HepG2 (cell line): Measurements from ENCODE around the gene ATP1A1. TPM values are rescaled to one million over a fixed set of nuclear protein-coding genes. Genes with fewer than 3 reads are reported as not detected.

Source experiments
- ATAC-seq: fragments of 200-7000 bp; cut with Tn5 transposase; 3 replicates; pipeline ENCODE4 v1.9.1; 2020; ENCODE audit warnings: mild to moderate bottlenecking, moderate library complexity
- BruUV-seq: library from RNA; stranded (reverse); fragments of 400-500 nt; replicated peaks from 2 replicates; lab custom pipeline; 2021; lab: Mats Ljungman, UMichigan
- CTCF ChIA-PET: fragments of 300-600 bp; formaldehyde crosslinking; extraction: SDS; loops from one replicate; lab custom pipeline; 2021; ENCODE audit warnings: low total read pairs, inconsistent platforms, low intra/inter-chr PET ratio; lab: Yijun Ruan, JAX
- POLR2A ChIA-PET: fragments of 350-600 bp; sonication (Branson Sonifier 250); formaldehyde crosslinking; loops from one replicate; lab custom pipeline; 2020; ENCODE audit warnings: antibody characterized with exemption, inconsistent platforms; lab: Yijun Ruan, JAX
- DNase-seq: peaks from one replicate; pipeline ENCODE4 v3.0.0-alpha.2; 2015; ENCODE audit warnings: low spot score
- FAIRE-seq: peaks from 3 replicates; lab custom pipeline; 2011; peaks lifted over from hg19 to GRCh38; lab: Jason Lieb, UNC
- H2AFZ ChIP-seq: one replicate; pipeline ENCODE4 v1.6.1; 2011; ENCODE audit warnings: low read length, inconsistent platforms
- H3K27ac ChIP-seq: fragments of 300-600 bp; 3 replicates; pipeline ENCODE4 v1.8.0; 2011; ENCODE audit warnings: mixed run types, mild to moderate bottlenecking, mixed read lengths, low read length, inconsistent platforms; ENCODE audit not compliant: insufficient read depth; ENCODE audit errors: extremely low read length
- H3K27me3 ChIP-seq, 2 experiments: fragments of 200-600 bp in 1 of 2; 2 replicates in 1 of 2; 3 replicates in 1 of 2; pipeline versions ENCODE4 v1.6.0 to v1.8.0; 2011; ENCODE audit warnings: low read length in 2 of 2, mild to moderate bottlenecking in 2 of 2, moderate library complexity in 2 of 2, inconsistent platforms in 1 of 2; ENCODE audit not compliant: insufficient read depth in 2 of 2, control insufficient read depth in 1 of 2
- H3K36me3 ChIP-seq, 2 experiments: fragments of 200-600 bp in 1 of 2; replicated peaks in 1 of 2; 2 replicates in 1 of 2; 3 replicates in 1 of 2; pipeline versions ENCODE4 v1.5.1 to v1.8.0; 2011; ENCODE audit warnings: low read length in 2 of 2, inconsistent platforms in 1 of 2; ENCODE audit not compliant: insufficient read depth in 2 of 2, control insufficient read depth in 1 of 2
- H3K4me1 ChIP-seq: 2 replicates; pipeline ENCODE4 v1.5.1; 2012; ENCODE audit warnings: low read length, inconsistent platforms; ENCODE audit not compliant: insufficient read depth
- H3K4me2 ChIP-seq: 2 replicates; pipeline ENCODE4 v1.6.0; 2011; ENCODE audit warnings: low read depth, low read length, inconsistent platforms
- H3K4me3 ChIP-seq, 3 experiments: fragments of 200-600 bp in 1 of 3; sonication (generic), shearing (Covaris generic) in 1 of 3; replicated peaks in 1 of 3; 2 replicates each; pipeline ENCODE4 v1.5.1; 2011 to 2016; ENCODE audit warnings: low read length in 3 of 3, inconsistent platforms in 2 of 3, low read depth in 2 of 3, mild to moderate bottlenecking in 2 of 3, control low read depth in 1 of 3, mixed read lengths in 1 of 3; ENCODE audit not compliant: insufficient read depth in 1 of 3
- H3K79me2 ChIP-seq: one replicate; pipeline ENCODE4 v1.6.1; 2011; ENCODE audit warnings: low read length, inconsistent platforms; ENCODE audit not compliant: insufficient read depth
- H3K9ac ChIP-seq: 2 replicates; pipeline ENCODE4 v1.6.0; 2011; ENCODE audit warnings: mild to moderate bottlenecking, low read depth, low read length, inconsistent platforms; ENCODE audit not compliant: insufficient read depth
- H3K9me3 ChIP-seq: 2 replicates; pipeline ENCODE4 v1.5.1; 2012; ENCODE audit warnings: mild to moderate bottlenecking, low read length
- H4K20me1 ChIP-seq: 2 replicates; pipeline ENCODE4 v1.6.0; 2011; ENCODE audit warnings: inconsistent platforms, mild to moderate bottlenecking, low read length, moderate library complexity; ENCODE audit not compliant: insufficient read depth
- ARNT2 ChIP-seq: sonication (generic); formaldehyde crosslinking; IDR thresholded peaks from 2 replicates; pipeline ENCODE4 v1.8.0; 2022; ENCODE audit warnings: mild to moderate bottlenecking, low read depth, missing genetic modification reagents, moderate library complexity
- MLXIP ChIP-seq: sonication (generic); formaldehyde crosslinking; IDR thresholded peaks from 2 replicates; pipeline ENCODE4 v1.9.0; 2021; ENCODE audit warnings: missing genetic modification reagents, borderline replicate concordance
- NCOA1 ChIP-seq: sonication (generic); formaldehyde crosslinking; IDR thresholded peaks from 2 replicates; pipeline ENCODE4 v1.9.0; 2021; ENCODE audit warnings: missing genetic modification reagents
- SOX5 ChIP-seq: IDR thresholded peaks from 2 replicates; pipeline ENCODE4 v1.6.1; 2016; ENCODE audit warnings: borderline replicate concordance
- SP140L ChIP-seq: sonication (generic); formaldehyde crosslinking; IDR thresholded peaks from 2 replicates; pipeline ENCODE4 v1.4.0; 2020; ENCODE audit warnings: missing genetic modification reagents, borderline replicate concordance
- ZNF232 ChIP-seq: sonication (generic); formaldehyde crosslinking; IDR thresholded peaks from 2 replicates; pipeline ENCODE4 v1.4.0; 2020; ENCODE audit warnings: missing genetic modification reagents, borderline replicate concordance
- ZNF337 ChIP-seq: sonication (generic); formaldehyde crosslinking; IDR thresholded peaks from 2 replicates; pipeline ENCODE4 v1.5.1; 2020; ENCODE audit warnings: missing genetic modification reagents, low read depth, mild to moderate bottlenecking, borderline replicate concordance
- ZNF563 ChIP-seq: sonication (generic); formaldehyde crosslinking; IDR thresholded peaks from 2 replicates; pipeline ENCODE4 v1.8.0; 2022; ENCODE audit warnings: mild to moderate bottlenecking, moderate library complexity, missing genetic modification reagents
- ZNF569 ChIP-seq: sonication (generic); formaldehyde crosslinking; IDR thresholded peaks from 2 replicates; pipeline ENCODE4 v1.5.0; 2020; ENCODE audit warnings: mild to moderate bottlenecking, missing genetic modification reagents, moderate library complexity, borderline replicate concordance
- ZNF776 ChIP-seq: sonication (generic); formaldehyde crosslinking; IDR thresholded peaks from 2 replicates; pipeline ENCODE4 v1.4.0; 2020; ENCODE audit warnings: mild to moderate bottlenecking, missing genetic modification reagents
- WGBS: methylation state at CpG from one replicate; pipeline ENCODE4 v1.1.6; 2017; ENCODE audit warnings: low lambda C conversion rate; 5-methylcytosine and 5-hydroxymethylcytosine counted together
- in situ Hi-C: cut with HindIII; loops from 2 replicates; pipeline ENCODE4 v1.10.0; 2017; ENCODE audit warnings: low pct_unique_long_range_greater_than_20kb; ENCODE audit not compliant: extremely low pct_ligation_motif_present
- intact Hi-C: fragments of 100-400 bp; cut with micrococcal nuclease; formaldehyde crosslinking; loops from one replicate; pipeline ENCODE4 v1.10.0; 2022; ENCODE audit not compliant: unreplicated experiment
- polyA plus RNA-seq, 8 experiments: library from polyadenylated mRNA; depleted of rRNA in 3 of 8; stranded (reverse) in 7 of 8; unstranded in 1 of 8; fragments of >200 nt; fragmentation: Illumina TruSeq in 4 of 8; extraction: Trizol in 4 of 8; gene quantifications; 2 replicates each; pipeline versions ENCODE4 v1.2.1 to v1.2.3, GENCODE V29; 2011 to 2016; ENCODE audit warnings: low read depth in 4 of 8, missing spikeins in 1 of 8, mixed read lengths in 1 of 8; ENCODE audit not compliant: insufficient read depth in 1 of 8
- total RNA-seq, 5 experiments: library from RNA; depleted of rRNA; stranded (reverse); fragments of >200 nt; fragmentation: Illumina TruSeq; extraction: Trizol; gene quantifications; 2 replicates each; pipeline ENCODE4 v1.2.3, GENCODE V29; 2016; ENCODE audit warnings: low read depth in 1 of 5
- TF ChIP-seq, protein P1 (sequence below): sonication (generic); formaldehyde crosslinking; IDR thresholded peaks from 2 replicates; pipeline ENCODE4 v1.8.1; 2023; ENCODE audit warnings: mild to moderate bottlenecking, inconsistent platforms, moderate library complexity, missing genetic modification reagents, borderline replicate concordance
- TF ChIP-seq, protein P2 (sequence below): sonication (generic); formaldehyde crosslinking; IDR thresholded peaks from 2 replicates; pipeline ENCODE4 v1.4.0; 2020; ENCODE audit warnings: mild to moderate bottlenecking, low read depth, missing genetic modification reagents
- TF ChIP-seq, protein P3 (sequence below): sonication (generic); formaldehyde crosslinking; IDR thresholded peaks from 2 replicates; pipeline ENCODE4 v1.4.0; 2020; ENCODE audit warnings: missing genetic modification reagents

ATP1A1 gene
- total and polyA plus RNA-seq, 2 of the 13 experiments (the other 11 are each of a cell fraction or from before 2014, with no cell fraction given): 280 to 705 TPM

DNA sequence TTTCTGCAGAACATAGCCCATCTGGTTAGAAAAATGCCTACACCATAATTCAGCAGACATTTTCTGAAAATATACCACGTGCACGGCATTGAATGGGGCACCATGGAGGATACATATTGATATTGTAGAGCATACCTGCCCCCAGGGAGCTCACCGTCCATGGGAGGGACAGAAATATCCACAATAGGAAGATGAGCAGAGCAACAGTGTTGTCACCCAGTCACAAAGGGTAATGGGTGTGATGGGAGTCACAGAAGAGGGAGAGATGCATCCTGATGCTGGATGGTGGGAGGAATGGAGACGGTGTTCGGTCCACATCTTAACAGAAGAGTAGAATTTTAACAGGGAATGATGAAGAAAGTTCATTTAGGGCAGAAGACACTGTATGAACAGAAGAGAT is 51.4 kb downstream of the ATP1A1 start (continued):
- no peak for TF ChIP-seq SOX5 (CRISPR knock-in tag)
- TF ChIP-seq, protein P1, sequence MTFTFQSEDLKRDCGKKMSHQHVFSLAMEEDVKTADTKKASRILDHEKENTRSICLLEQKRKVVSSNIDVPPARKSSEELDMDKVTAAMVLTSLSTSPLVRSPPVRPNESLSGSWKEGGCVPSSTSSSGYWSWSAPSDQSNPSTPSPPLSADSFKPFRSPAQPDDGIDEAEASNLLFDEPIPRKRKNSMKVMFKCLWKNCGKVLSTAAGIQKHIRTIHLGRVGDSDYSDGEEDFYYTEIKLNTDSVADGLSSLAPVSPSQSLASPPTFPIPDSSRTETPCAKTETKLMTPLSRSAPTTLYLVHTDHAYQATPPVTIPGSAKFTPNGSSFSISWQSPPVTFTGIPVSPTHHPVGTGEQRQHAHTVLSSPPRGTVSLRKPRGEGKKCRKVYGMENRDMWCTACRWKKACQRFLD (CRISPR knock-in tag): no peak
- TF ChIP-seq ZNF563 (CRISPR knock-in tag): no peak
- TF ChIP-seq, protein P2, sequence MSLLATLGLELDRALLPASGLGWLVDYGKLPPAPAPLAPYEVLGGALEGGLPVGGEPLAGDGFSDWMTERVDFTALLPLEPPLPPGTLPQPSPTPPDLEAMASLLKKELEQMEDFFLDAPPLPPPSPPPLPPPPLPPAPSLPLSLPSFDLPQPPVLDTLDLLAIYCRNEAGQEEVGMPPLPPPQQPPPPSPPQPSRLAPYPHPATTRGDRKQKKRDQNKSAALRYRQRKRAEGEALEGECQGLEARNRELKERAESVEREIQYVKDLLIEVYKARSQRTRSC: no peak

DNA sequence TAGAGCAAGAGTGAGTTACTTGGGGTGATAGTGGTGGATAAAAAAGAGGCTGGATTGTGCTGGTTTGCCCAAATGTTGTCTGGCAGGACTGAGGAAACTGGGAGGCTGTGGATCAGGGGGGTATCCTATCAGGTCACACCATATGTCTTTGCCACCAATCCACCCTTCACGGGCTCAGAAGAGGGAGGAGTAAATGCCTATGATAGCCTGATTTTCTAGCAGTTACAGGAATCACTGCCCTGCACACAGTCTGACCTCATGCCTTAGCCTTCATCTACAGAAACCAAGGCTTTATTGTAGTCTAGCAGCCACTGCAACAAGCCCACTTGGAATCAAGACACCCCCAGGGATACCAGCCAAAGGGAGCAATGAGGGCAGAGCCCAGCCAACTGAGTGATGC is 51.8 kb downstream of the ATP1A1 start:
- FAIRE-seq: no peak
- H3K27me3 ChIP-seq: no peaks in the 10 kb centered on the region
- H3K9ac ChIP-seq: no peak overlapping the region
- BruUV-seq: no TSS peak
- in situ Hi-C loops (loop anchor here (5.0 kb wide), 1 partner anchor 37 kb away; no protein-coding TSS in a partner anchor), intact Hi-C loops (no loop called here)
- CTCF ChIA-PET: no interaction called here
- 40% methylated on average over 1 of the region's 1 CpG for WGBS
- no peak for DNase-seq
- no peak overlapping the region for H3K27ac ChIP-seq
- peaks cover 34% of the 10 kb centered on the region for H3K4me1 ChIP-seq
- no peaks in the 10 kb centered on the region for H3K36me3 ChIP-seq
- H3K4me3 ChIP-seq: no peak overlapping the region
- no peak for TF ChIP-seq ZNF569 (CRISPR knock-in tag)
- TF ChIP-seq SP140L (CRISPR knock-in tag): no peak
- TF ChIP-seq MLXIP (CRISPR knock-in tag): no peak
- TF ChIP-seq ZNF337 (CRISPR knock-in tag): no peak
- TF ChIP-seq NCOA1 (CRISPR knock-in tag): no peak
- no peak for TF ChIP-seq ARNT2 (CRISPR knock-in tag)
- TF ChIP-seq, protein P3, sequence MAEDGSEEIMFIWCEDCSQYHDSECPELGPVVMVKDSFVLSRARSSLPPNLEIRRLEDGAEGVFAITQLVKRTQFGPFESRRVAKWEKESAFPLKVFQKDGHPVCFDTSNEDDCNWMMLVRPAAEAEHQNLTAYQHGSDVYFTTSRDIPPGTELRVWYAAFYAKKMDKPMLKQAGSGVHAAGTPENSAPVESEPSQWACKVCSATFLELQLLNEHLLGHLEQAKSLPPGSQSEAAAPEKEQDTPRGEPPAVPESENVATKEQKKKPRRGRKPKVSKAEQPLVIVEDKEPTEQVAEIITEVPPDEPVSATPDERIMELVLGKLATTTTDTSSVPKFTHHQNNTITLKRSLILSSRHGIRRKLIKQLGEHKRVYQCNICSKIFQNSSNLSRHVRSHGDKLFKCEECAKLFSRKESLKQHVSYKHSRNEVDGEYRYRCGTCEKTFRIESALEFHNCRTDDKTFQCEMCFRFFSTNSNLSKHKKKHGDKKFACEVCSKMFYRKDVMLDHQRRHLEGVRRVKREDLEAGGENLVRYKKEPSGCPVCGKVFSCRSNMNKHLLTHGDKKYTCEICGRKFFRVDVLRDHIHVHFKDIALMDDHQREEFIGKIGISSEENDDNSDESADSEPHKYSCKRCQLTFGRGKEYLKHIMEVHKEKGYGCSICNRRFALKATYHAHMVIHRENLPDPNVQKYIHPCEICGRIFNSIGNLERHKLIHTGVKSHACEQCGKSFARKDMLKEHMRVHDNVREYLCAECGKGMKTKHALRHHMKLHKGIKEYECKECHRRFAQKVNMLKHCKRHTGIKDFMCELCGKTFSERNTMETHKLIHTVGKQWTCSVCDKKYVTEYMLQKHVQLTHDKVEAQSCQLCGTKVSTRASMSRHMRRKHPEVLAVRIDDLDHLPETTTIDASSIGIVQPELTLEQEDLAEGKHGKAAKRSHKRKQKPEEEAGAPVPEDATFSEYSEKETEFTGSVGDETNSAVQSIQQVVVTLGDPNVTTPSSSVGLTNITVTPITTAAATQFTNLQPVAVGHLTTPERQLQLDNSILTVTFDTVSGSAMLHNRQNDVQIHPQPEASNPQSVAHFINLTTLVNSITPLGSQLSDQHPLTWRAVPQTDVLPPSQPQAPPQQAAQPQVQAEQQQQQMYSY (CRISPR knock-in tag): no peak
- TF ChIP-seq ZNF776 (CRISPR knock-in tag): no peak
- no peak for TF ChIP-seq ZNF232 (CRISPR knock-in tag)
- TF ChIP-seq, all 625 proteins: peak for 0
- H2AFZ ChIP-seq: no peak overlapping the region
- H4K20me1 ChIP-seq: no peaks in the 10 kb centered on the region
- H3K4me2 ChIP-seq: no peak overlapping the region
- POLR2A ChIA-PET: interaction anchor here (1.3 kb wide), 1 partner anchor 50 kb away, joined by 4 read pairs; no protein-coding TSS in a partner anchor
- no peaks in the 10 kb centered on the region for H3K9me3 ChIP-seq
- no peaks in the 10 kb centered on the region for H3K79me2 ChIP-seq
- ATAC-seq: no peak
